ENCODE measurements around the gene TMEM272.
A peak's percentile ranks its signal among the peaks of the same experiment; 100 is the strongest.

GRCh38 chr13:51865838-51866237, 20.9 kb upstream of the TMEM272 start:
- TF ChIP-seq CTCF (IDR thresholded peaks at IDR 0.05 in 2 of 3, conservative IDR thresholded peaks at IDR 0.05 in 1 of 3; ENCODE audit: borderline replicate concordance in 1 of 3, insufficient read depth in 1 of 3, low read depth in 2 of 3, low read length in 2 of 3) (peak in 1 of 3 experiments; percentile 20; a peak in 1 of 6 replicates), CEBPB (IDR thresholded peaks at IDR 0.05; ENCODE audit: low read depth) (no peak), EZH2phosphoT487 (IDR thresholded peaks at IDR 0.05; ENCODE audit: borderline replicate concordance) (no peak), POLR2A (IDR thresholded peaks at IDR 0.05; ENCODE audit: borderline replicate concordance, extremely low read depth, insufficient read depth, insufficient read length) (no peak), EZH2 (IDR thresholded peaks at IDR 0.05) (no peak), SP1 (IDR thresholded peaks at IDR 0.05; ENCODE audit: low read depth) (no peak), MAX (IDR thresholded peaks at IDR 0.05) (no peak), YY1 (IDR thresholded peaks at IDR 0.05; ENCODE audit: extremely low read depth, insufficient replicate concordance, low read depth, low read length) (no peak)
- TF ChIP-seq, protein P1, sequence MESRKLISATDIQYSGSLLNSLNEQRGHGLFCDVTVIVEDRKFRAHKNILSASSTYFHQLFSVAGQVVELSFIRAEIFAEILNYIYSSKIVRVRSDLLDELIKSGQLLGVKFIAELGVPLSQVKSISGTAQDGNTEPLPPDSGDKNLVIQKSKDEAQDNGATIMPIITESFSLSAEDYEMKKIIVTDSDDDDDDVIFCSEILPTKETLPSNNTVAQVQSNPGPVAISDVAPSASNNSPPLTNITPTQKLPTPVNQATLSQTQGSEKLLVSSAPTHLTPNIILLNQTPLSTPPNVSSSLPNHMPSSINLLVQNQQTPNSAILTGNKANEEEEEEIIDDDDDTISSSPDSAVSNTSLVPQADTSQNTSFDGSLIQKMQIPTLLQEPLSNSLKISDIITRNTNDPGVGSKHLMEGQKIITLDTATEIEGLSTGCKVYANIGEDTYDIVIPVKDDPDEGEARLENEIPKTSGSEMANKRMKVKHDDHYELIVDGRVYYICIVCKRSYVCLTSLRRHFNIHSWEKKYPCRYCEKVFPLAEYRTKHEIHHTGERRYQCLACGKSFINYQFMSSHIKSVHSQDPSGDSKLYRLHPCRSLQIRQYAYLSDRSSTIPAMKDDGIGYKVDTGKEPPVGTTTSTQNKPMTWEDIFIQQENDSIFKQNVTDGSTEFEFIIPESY (IDR thresholded peaks at IDR 0.05; ENCODE audit: extremely low read depth, insufficient replicate concordance, low read length): no peak
